NCI-H82 (cell line): ENCODE results near the gene ALK.

Experiments
- DNase-seq: peaks from one replicate; lab custom pipeline; 2025; lab: John Stamatoyannopoulos, UW

The ALK gene

DNA sequence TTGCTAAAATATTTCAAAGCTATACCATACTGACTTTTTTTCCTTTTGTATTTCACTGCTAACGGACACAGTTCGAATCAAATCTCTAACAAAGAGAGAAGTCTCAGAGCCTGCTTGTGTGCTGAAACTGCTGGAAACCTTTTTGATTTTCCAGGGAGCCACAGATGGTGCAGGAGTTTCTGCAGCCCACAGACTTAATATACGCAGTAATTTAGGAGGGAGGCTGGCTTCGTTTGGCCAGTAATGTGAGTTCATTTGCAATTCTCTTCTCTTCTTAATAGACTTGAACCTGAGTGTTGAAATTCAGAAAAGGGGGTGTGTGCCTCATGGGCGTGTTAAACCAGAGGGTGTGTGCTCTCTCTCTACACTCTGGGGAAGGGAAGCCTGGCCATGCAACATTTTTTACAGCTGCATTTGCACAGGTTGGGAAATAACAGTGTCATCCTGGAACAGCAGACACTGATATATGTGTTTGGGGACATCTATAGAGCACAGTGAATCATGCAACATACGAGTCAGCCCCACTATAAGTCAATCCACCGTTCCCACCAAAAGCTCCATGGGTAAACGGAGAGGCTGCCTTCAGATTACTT, 473.2 kb downstream of the ALK start:
- DNase-seq: no peak

DNA sequence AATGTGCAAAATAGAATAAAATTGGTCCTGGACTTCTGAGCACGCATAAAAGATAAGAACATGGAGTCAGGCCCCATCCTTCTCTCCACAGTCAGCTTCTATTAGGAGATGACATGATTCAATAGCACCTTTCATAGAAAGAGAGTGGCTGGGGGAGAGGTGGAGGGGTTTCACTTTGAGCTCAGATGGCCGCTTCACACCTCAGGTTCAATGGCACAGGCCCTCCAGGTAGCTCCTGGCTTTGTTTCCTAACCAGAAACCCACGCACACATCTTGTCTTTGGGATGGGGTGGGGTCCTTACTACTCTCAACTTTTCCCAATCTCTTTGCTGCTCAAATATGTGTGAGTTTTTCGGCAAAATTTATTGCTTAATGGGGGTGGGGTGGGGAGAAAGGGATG, 473.9 kb downstream of the ALK start:
- DNase-seq: no peak

DNA sequence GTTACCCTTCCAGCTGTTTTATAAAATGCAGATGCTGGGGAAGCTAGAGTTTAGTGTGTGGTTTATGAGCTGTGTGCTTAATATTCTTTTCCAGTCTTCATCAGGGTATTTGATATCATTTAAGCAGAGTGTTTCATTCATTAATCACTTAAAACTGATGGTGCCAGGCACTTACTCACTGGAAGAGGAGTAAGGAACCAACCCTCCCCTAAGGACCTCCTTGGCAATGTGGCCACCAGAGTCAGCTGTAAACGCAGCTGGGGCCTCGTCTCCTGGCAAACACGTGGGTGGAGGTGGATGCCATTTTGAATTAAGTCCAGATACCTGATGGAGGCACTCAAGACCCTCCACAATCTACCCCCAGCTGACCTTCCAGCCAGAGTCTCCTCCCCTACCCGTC, 474.5 kb downstream of the ALK start:
- no peak for DNase-seq

DNA sequence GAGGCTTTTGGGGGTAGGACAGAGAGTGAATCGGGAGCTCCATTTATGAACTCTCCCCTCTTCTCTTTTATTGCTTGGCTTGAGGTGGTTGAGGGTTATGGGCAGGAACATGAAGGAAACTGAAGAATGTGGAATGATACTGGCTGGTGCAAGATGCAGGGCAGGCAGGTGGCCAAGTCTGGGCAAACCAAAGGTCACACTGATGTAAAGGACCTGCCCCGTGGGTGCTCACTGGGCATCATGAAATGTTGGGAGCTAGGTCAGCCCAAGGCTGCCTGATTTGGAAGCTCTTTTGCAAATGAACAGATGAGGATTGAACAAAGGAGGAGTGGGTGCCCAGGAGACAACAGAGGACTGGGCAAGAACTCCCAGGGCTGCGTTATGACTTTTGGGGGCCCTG, 477.2 kb downstream of the ALK start:
- DNase-seq: no peak

DNA sequence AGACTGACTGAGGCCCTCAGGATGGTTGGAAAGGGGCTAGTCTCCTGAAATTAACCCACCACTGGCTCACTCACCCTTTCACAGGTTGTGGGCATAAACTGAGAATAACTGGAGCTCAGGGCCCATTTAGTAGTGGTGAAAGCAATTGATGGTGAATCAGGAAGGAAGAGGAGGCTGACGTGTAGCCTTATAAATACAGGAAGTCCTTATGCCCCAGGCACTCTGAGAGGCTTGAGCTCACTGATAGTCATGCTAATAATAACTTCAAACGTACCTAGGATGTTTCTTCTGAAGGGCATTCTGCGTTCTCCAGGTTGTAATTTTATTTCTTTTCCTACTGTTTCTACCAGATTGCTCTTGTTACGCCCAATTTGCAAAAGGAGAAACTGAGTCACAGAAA, 477.8 kb downstream of the ALK start:
- DNase-seq: peak; percentile 37

DNA sequence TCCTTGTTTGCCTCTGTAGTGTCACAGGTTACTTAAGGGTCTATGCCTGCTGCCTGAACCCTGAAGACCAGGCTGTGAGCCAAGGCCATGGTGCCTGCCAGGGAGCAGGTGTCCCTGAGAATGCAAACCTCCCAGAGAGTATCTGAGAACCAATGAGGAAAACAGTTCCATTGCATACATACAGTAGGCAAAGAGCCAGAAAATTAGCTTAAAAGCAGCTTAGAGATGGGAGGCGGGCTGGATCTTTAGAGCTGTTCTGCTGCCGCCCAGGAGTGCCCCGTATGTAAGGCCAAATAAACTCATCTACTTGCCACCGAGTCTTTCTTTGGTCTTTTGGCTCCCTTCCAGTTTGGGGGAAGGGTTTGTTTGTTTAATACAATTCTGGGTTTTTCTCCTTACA, 478.2 kb downstream of the ALK start:
- peak; percentile 90 for DNase-seq

DNA sequence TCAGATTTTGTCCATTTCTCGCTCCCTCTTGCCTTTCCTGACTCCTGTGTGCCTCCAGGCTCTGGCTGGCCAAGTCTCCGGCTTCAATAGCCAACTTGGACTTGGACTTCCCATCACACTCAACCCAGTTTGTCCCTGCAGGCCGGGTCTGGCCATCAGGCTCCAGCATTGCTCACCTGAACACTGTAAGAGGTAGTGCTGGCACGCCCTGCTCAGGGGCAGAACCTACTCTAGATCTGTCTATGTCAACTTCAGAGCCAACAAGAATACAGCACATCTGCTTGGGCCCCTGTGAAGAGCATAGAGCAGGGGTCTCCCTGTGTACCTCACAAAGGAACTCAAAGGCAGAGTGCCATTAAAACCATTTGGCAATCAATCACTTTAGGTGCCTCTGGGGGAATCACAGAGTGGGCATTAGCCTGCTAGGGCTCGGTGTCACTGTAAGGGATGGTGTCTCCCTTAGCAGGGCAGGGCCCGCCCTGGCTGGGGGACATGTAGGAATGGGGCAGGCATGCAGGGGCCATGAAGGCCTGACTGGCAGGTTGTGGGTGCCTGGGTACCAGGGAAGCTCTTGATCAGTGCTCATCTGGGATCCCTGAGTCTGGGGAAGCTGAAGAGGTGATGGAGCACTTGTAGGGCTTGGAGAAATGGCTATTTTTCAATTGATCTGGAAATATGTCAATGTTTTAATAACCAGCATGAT, 480.3 kb downstream of the ALK start:
- no peak for DNase-seq

DNA sequence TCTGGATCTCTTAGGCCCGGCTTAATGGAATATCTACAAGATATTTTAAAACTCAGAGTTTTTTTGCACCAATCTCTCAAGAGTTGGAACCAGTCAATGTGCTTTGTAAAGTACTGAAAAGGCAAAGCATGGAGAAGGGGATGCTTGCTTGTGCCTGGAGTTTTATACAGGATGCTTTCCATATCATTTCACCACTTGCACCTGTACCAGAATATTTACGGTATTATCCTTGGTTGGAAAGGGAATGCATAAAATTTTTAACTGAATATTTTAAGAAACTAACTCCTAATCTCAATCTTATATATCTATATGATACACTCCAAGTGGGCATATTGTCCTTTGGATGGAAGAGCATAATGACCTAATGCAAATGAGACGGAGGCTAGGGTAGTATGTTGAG, 487.5 kb downstream of the ALK start:
- no peak for DNase-seq

DNA sequence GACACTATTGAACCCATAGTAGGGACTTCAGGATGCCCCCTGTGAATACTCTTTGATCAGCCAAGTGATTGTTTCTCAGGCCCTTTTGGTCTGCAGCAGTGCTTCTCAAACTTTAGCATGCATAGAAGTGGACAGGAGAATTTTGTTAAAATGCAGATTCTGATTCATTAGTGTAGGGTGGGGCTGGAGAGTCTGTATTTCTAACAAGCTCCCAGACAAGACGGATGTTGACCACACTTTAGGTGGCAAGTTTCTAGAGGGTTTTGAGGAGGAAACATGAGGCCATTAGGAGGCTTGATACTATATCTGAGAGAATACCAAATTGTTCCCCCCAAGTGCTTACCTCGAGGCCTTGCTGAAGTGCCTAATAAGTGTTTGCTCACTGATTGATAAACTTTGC, 488.3 kb downstream of the ALK start:
- no peak for DNase-seq

DNA sequence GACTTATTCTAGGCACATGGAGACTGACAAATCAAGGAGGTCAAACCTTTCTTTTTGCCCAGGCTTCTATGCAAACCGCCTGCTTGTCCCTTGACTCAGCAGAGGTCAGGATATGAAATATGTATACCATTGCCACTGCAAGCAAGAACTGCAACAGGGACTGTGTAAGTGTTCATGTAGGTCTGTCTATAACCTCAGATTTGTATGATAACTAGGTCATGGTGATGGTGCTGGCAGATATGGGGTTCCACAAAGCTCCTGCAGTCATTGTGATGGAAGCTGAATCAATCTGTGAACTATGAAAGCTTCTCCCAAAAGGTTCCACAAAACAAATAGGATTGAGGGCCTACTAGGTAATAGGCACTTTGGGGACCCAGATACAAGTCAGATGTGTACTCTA, 489.9 kb downstream of the ALK start:
- no peak for DNase-seq

DNA sequence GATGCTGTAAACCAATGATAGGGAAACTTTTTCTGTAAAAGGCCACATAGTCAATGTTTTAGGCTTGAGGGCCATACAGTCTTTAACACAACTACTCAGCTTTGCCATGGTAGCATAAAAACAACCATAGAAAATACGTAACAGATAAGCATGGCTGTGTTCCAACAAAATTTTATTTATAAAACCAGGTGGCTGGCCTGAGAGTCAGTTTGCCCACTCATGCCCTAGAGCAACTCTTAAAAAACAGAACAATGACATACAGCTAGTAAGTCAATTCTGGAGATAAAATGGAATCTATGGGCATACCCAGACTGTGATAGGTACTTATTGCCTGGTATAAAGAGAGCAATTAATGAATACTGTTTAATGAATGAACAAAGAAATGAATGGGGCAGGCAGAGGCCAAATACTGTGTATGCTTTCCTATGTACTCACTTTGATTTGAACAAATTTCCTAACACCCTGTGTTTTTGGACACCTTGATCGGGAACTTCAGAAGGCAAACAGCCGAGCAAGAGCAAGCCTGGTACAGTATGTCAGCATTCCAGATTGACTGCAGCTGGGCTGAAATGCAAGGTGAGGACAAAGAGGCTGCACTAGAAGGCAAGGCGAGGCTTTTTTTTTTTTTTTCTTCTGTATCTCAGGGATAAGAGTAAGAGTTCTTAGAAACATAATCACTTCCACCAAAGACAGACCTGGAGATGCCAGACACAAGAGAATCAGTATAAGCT, 490.8 kb downstream of the ALK start:
- no peak for DNase-seq

DNA sequence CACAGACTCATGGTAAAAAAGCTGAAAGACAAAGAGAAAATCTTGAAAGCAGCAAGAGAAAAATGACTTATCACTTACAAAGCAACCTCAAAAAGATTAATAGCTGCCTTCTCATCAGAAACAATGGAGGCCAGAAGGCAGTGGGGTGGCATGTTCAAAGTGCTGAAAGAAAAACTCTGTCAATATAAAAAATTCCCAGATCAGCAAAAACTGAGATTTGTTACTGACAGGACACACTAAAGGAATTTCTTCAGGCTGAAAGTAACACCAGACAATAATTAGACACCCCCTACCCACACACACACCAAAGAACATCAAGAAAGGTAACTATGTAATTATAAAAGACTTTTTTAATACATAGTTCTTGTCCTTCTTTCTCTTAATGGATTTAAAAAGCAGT, 495.0 kb downstream of the ALK start:
- DNase-seq: no peak

DNA sequence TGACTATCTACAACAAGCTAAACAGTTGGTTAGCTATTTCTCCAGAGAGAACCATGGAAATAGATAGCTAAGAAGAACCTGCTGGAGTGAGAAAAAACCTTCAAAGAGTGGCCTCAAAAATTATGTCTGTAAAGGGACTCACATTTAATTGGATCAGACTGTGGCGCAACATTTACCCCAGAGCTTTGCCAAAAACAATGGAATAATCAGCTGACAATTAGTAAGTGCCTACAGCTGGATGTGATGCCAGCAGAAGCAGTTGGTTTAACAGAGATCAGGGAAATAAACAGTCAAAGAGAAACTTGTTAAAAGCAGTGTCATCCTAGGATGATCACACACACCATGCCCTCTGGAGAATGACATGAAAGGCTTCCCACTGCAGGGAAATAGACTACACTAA, 495.5 kb downstream of the ALK start:
- peak; percentile 47 for DNase-seq

DNA sequence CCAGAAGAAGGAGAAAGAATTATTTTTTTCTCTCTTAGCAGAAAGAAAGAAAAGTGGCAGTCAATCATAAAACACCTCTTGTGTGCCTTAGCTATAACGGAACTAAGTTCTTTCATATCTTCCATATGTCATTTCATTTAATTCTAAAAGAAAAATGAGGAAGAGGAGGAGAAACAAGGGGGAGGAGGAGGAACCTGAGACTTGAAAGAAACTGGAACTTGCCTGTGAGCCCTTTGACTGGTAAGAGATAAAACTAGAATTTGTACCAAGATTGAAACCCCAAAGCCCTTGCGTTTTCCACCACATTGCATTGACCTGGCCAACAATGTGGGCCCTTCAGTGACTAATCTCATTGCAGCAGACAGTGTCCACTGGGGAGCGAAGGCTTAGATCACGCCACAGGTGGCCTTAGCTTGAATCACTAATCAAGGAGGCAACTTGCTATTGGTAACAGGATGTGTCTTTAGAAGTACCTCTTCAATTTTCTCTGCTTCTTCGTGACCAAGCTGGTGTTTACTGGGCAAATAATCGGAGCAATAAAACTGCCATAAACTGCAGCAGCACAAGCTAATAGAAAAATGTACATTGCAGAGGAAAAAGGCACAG, 498.2 kb downstream of the ALK start:
- DNase-seq: no peak

DNA sequence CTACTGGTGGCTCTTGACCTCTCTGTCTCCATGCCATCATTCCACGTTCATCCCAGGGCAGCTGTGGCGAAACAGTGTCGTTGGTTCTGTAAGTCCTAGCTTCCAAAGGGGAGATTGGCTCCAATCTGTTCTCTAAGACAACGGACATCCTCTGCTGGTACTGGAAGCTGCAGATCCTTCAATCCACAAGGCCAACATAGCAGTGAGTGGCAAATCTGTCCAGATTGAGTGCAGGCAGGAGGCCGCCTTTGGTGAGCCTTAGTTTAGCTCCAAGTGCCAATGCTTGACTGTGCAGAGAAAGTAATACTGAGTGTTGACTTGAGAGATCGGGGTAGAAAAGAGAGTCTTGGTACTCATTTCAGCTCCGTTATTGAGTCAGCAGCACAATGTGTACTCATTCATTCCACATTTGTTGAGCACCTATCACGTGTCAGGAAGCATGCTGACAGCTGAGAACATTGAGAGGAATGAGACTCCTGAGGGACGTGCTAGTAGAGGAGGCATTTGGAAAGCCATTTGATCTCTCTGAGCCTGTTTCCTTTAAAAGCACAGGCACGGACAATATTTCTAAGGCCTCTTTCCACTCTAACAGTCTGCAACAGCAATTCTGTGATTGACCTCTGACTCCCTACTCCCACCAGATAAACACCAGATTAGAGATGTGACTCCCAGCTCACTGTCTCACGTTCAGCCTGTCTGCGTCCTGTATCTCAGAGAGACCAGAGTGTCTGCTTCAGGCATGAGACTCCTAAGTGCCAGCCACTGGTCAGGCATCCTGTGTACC, 500.2 kb downstream of the ALK start:
- DNase-seq: no peak

DNA sequence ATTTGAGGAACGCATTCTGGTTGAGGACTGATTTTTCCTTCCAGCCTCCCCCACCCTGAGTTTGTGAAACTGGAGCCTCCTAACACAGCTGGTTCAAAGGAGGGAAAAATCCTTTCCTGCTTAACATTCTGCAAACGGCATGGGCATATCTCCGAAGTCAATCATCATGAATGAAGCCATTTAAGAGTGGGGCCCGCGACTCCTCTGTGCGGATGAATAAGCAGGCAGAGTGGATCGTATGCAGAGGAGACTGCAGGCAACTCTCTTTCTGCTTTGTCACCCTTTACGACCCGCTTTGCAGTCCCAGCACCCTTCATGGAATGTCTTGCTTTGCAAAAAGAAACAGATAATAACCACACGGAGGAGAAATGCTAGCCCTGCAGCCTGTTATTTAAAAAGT, 500.9 kb downstream of the ALK start:
- DNase-seq: no peak

DNA sequence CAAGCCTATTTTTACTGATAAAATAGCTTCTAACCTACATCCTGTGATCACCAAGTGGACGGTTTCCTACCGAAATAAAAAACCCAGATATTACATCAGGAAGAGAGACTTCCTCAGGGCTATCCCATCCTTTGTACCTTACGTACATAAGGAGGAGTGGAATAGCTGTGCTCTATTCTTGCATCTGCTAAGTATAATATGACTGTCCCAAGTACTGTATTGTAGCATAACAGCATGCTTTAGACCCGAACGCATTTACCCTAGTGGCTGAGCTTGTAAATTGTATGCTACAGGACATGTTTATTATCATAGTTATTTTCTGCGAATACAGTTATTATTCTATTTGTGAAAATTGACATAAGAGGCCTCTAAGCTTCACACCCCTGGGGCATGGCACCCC, 503.8 kb downstream of the ALK start:
- DNase-seq: no peak

DNA sequence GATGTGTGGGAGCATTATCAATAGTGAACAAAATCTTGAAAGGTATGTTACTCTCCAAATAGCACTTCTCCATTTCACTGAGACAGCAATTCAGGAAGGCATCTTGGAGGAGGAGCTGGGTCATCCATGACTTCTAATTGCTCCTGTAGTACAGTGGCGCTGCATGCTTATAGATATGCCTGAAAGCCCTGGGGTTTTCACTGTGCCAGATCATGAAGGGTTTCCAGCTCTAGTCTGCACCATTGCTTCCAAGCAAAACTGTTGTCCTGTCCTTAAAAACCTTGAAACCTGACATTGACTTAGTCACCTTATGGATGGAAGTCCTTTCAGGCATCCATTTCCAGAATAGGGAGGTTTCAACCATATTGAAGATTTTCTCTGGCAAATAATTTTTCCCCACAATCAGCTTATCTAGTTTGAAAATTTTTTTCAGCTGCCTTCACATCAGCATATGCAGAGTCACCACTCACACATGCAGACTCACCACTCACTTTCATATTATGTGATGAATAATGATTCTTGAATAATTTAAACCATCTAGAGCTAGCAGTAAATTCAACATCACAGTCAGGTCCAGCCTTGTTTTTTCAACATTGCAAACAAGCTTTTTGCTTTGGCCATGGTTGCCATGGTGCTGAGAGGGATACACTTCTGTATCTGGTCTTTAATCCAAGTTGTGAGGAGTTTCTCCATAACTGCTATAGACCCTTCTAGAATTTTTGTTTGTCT, 509.0 kb downstream of the ALK start:
- DNase-seq: no peak

DNA sequence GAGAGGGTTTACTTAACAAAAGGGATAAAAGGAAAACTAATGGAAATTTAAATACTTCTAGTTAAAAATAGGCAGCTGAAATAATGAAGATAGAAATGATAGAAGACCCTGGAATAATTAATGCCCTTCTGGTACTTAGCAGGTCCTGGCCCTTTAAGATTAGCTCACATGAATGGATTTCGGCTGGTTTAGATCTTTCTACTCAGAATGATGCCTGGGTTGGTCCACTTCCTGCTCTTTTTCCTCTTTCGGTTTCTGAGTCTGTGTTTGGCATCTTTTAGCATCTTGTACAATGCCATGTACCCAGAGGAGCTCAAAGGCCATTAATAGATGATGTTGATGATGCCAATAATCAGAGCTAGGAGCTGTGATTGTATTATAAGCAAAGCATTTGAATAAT, 515.7 kb downstream of the ALK start:
- no peak for DNase-seq

DNA sequence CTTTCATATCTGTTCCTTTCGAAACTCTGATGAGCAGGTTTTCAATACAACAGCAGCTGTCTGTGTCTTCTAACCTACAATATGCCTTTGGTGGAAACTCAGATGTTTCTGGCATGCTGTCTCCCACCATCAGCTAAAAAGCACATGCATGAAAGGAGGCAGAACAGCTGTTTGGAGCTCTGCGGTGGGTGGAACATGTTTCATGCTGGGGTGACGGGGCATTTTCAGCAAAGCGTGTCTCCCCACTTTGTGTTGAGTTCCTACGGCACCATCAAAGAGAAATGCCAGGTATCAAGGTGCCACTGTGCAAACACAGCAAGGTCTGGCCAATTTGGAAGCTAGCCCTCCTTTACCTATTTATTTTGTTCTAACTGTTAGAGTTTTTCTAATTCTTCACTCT, 516.1 kb downstream of the ALK start:
- no peak for DNase-seq

DNA sequence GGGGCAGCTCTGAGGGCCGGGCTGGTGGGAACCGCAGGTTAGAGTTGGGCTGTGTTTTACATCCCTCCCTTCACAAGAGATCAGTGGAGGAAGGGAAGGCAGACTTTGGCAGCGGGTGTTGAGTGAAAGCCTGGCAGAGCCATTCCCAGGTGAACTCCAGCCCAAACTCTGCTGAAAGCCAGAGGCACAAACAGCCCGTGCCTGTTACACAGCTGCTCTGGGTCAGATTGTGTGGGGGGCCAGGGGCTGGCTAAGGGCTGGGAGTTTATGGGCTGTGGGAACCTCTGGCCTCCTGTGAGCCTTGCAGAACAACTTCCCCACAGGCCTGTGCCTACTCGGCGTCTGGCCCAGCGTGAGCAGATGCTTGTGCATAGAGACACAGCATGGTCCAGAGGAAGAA, 519.4 kb downstream of the ALK start:
- DNase-seq: no peak
